LNCaP clone FGC (cell line): ENCODE results near the gene CHST15.

Source experiments
- DNase-seq: peaks from one replicate; pipeline ENCODE4 v3.0.0-alpha.2; 2011; ENCODE audit warnings: low read depth
- H3K4me3 ChIP-seq: 2 replicates; pipeline ENCODE4 v1.5.1; 2011; ENCODE audit warnings: mild to moderate bottlenecking, low read depth, low read length, control low read depth
- CTCF ChIP-seq: IDR thresholded peaks from 2 replicates; pipeline ENCODE4 v1.5.1; 2012; ENCODE audit warnings: mild to moderate bottlenecking; ENCODE audit not compliant: control insufficient read depth, insufficient read depth; ENCODE audit errors: extremely low read depth

The CHST15 gene

GRCh38 chr10:124075231-124075955 is 18.0 kb downstream of the CHST15 start:
- no peak for DNase-seq
- no peak overlapping the region for H3K4me3 ChIP-seq
- no peak for TF ChIP-seq CTCF

GRCh38 chr10:124074501-124075109 is 18.8 kb downstream of the CHST15 start:
- no peak overlapping the region for H3K4me3 ChIP-seq
- no peak for TF ChIP-seq CTCF
- DNase-seq, result no peak

- TF ChIP-seq CTCF, result no peak
- H3K4me3 ChIP-seq, result no peak overlapping the region
- no peak for DNase-seq
Observed at GRCh38 chr10:124073978-124074377, 19.4 kb downstream of the CHST15 start.

GRCh38 chr10:124072541-124072940 is 20.9 kb downstream of the CHST15 start:
- no peak overlapping the region for H3K4me3 ChIP-seq
- DNase-seq, result no peak
- TF ChIP-seq CTCF, result no peak

GRCh38 chr10:124072106-124072505 is 21.3 kb downstream of the CHST15 start:
- no peak for DNase-seq
- no peak for TF ChIP-seq CTCF
- H3K4me3 ChIP-seq, result no peak overlapping the region

- no peak overlapping the region for H3K4me3 ChIP-seq
- DNase-seq, result no peak
- TF ChIP-seq CTCF, result no peak
Observed at GRCh38 chr10:124071141-124071540, 22.3 kb downstream of the CHST15 start.

GRCh38 chr10:124070666-124071065 is 22.7 kb downstream of the CHST15 start:
- no peak for TF ChIP-seq CTCF
- DNase-seq, result no peak
- no peak overlapping the region for H3K4me3 ChIP-seq
